ENCODE measurements around the gene HLF. TPM values are rescaled to one million over a fixed set of nuclear protein-coding genes. Genes with fewer than 3 reads are reported as not detected.

Gene HLF, protein sequence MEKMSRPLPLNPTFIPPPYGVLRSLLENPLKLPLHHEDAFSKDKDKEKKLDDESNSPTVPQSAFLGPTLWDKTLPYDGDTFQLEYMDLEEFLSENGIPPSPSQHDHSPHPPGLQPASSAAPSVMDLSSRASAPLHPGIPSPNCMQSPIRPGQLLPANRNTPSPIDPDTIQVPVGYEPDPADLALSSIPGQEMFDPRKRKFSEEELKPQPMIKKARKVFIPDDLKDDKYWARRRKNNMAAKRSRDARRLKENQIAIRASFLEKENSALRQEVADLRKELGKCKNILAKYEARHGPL
- polyA plus RNA-seq (ENCODE audit: insufficient read length in 4 of 4): 1 to 10 TPM; 5.9 to 7.5 (median 6.1) TPM

DNA sequence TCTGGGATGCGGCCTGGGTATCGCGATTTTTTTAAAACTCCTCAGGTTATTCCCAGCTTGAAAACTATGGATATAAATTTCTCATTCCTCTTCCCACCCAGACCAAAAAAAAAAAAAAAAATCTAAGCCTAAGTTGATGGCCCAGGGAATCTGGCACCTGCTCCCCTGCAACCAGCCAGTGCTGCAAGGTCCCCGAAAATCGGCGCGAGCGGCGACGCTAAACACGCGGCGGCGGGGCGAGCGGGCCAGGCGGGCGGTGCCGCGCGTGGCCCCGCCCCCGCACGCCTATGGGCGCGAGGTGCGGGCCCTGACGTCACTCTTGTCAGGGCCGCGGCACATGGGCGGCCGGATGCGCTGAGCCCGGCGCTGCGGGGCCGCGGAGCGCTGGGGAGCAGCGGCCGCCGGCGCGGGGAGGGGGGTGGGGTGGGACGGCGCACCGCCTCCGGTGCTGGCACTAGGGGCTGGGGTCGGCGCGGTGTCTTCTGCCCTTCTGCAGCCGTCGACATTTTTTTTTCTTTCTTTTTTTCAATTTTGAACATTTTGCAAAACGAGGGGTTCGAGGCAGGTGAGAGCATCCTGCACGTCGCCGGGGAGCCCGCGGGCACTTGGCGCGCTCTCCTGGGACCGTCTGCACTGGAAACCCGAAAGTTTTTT lies at the start of gene HLF:
Gene HLF (plus strand): TSS at position 316 of the 654 bp plus-strand sequence. CDS start 525 bp downstream, outside the sequence.
- peak in 3 of 4 donors; percentile 62 to 68 (median 66) for DNase-seq (ENCODE audit: low read depth in 4 of 4, low spot score in 3 of 4)

DNA sequence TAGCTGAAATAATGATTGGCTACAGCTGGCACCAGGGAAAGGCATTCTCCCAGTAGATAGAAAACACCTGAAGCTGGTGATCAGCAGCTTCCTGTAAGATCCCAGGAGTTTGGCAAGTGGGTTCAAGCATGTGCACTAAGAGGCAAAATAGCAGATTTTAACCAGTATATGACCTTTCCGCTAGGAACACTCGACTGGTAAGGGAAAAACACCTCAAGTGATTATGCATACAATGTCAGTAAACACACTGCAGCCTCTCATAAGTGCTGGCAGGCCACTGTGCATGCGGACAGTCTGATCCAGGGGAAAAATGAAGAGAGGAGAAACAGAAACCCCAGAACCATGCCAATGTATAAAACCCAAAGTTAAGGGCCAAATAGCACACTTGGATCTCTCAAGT lies 49.0 kb upstream of the HLF start:
- no peak for DNase-seq (ENCODE audit: low read depth in 4 of 4, low spot score in 3 of 4)

DNA sequence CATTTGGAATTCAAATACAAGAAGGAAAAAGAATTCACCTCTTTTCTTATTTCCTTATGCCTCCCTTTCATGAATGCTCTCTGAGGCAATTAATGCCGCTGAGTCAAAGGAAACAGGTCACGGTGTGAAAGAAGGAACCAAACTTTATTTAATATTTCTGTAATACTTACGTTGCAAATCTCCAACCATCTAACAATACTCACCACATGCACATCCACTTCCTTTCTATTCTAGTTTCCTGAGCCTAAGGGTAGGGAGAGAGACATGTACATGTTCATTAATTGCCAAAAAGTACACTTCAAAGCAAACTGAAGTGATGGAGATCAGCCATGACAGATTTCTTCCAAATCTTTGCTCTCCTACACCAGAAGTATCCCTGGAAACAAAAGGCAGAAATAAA lies 47.9 kb upstream of the HLF start:
- DNase-seq (ENCODE audit: low read depth in 4 of 4, low spot score in 3 of 4): no peak

DNA sequence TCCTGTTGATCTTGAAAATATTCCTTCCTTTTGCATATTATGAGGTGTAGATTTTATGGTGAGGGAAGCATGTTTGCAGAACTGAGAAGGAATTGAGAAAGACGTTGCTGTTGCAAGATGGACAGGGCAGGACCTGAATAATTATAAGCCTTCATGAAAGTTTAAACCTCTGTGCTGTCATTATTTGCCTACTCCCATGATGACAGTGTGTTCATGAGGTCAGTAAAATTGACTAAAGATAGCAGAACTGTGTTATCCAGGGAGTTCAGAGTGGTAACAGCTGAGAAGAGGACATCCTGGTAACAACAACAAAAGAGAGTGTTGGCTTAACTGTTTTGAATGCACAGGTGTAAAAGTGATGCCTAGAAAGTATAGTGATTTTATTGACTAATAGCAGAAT lies 45.3 kb upstream of the HLF start:
- DNase-seq (ENCODE audit: low read depth in 4 of 4, low spot score in 3 of 4): no peak

DNA sequence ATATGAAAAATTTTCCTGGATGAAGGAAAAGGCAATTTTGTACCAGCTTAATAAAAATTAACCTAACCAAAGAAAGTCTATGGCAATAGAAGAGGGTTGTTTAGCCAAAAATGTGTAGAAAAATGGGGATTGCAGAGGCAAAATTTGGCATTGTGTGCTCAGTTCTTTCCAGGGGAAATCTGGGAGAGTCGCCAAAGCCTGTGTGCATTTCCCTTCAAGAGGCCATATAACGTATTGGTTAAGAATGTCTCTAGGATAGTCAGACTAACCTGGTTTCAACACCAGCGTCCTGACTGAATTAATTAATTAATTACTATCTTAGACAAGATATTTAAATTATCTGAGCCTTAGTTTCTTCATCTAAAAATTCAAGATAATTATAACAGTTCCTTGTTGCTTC lies 44.8 kb upstream of the HLF start:
- DNase-seq (ENCODE audit: low read depth in 4 of 4, low spot score in 3 of 4): no peak

DNA sequence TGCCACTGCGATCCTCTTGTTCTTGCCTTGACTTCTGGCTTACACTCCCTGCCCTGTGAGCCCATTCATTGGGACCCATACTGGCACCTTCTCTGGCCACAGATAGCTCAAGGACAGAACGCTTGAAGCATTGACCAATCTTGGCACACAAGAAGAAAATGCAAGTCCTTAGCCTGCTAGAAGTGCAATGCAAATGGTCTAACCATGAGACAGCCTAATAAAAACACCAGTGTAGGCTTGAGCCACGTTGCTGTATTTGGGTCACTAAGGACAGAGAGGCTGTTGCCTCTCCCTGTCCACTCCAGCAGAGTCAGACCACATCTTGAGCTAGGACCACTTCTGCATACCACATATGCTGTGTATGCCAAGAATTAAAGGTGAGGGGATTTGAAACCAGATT lies 41.2 kb upstream of the HLF start:
- DNase-seq (ENCODE audit: low read depth in 4 of 4, low spot score in 3 of 4): no peak

DNA sequence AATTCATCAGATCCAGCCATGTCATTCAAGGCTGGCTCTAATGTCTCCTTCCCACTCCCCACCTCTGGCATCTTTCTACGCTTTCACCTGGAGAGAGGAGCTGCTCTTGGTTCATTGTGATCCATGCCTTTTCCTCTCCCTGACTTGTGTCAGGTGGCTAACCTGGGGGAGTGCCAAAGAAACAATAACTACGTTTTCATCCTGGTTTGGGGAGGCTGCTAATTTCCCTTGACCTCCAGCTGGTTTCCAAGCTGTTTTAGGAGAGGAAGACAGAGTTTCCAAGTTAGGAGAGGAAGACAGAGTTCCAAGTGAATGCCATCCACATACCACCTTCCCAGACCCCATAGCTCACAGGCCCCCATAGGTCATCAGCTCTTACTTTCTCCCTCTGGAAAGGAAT lies 40.0 kb upstream of the HLF start:
- no peak for DNase-seq (ENCODE audit: low read depth in 4 of 4, low spot score in 3 of 4)

DNA sequence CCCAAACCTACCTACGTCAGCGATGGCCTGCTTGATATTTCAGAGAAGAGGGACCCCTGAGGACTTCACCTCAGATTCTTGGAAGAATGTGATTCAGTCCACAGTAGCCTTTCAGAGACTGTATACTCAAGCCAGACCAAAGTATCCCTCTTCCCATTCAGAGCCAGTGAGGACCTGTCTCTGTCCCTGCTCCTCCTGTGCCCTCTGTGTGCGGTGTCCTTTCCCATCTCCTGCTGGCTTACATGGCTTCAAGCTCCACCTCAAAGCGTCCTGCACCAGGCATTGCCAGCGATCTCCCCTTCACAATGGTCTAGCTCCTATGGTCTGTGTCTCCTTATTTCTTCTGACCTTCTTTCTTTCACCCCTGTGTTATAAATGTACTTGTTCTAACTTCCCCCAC lies 39.5 kb upstream of the HLF start:
- DNase-seq (ENCODE audit: low read depth in 4 of 4, low spot score in 3 of 4): no peak

DNA sequence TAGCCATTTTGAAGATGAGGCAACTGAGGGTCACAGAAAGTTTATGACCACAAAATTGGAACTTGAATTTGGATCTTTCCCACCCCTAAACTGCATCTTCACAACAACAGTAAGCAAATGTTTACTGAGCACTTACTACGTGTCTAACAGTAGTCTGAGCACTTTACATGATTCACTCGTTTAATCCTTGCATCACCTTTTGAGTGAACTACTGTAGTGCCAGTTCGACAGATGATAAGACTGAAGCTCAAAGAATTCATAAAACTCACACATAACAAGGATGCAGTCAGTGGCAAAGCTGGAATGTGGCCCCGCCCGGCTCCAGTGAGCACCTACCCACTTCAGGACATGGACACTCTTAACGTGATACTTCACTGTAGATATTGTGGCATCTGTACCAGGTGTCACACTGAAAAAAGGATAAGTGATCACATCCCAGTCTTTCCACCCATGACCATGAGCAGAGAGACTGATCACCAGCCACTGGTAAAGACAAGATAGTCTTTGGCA lies 36.0 kb upstream of the HLF start:
- DNase-seq (ENCODE audit: low read depth in 4 of 4, low spot score in 3 of 4): no peak

DNA sequence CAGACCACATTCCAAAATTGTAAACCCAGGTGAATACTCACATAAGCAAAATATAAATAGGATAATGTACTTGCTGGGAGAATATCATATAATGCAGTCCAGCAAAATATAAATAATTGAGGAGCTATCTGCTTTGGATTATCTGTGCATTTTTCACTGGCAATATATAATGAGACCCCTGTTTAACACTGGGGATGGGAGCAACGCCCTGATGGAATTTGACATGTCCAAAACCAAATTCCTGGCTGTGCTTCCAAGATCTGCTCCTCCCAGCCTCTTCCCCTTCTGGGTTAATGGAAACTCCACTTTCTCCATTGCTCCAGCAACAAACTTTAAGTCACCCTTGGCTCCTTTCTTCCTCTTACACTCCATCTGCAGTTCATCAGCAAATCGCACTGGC lies 35.5 kb upstream of the HLF start:
- DNase-seq (ENCODE audit: low read depth in 4 of 4, low spot score in 3 of 4): no peak

DNA sequence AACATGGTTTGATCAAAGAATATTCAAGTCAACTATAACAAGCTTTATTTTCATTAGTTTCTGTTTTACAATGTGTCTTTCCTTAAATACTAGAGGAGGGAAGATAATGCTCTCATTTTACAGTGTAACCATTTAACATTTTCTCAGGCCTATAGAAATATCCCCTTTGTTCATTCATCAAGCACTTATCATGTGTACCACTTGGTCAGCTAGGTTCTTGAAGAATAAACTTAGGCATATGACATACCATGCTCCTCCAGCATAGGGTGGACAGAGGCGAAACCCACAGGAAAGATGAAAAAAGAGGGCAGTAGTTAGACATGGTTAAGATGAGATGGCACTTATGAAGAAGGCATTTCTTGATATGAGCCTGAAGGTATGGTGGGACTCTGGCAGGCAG lies 34.0 kb upstream of the HLF start:
- DNase-seq (ENCODE audit: low read depth in 4 of 4, low spot score in 3 of 4): no peak

DNA sequence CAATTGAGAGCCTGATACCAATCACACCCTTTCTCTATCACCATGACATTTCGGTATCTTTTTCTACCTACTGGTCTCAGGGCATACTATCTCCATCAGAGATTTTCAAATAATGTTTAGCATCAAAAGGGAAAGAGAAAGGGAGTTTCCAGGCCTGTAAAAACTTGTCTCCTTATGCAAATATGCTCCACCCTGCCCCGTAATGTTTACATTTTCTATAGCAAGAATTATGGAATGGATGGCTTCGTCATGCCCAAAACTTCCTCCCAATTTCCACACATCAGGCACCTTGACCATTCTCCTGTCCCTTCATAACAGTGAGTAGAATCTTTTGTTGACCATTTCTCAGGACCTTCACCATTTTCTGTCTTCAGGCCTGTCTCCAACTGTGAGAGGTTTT lies 30.9 kb upstream of the HLF start:
- DNase-seq (ENCODE audit: low read depth in 4 of 4, low spot score in 3 of 4): no peak

DNA sequence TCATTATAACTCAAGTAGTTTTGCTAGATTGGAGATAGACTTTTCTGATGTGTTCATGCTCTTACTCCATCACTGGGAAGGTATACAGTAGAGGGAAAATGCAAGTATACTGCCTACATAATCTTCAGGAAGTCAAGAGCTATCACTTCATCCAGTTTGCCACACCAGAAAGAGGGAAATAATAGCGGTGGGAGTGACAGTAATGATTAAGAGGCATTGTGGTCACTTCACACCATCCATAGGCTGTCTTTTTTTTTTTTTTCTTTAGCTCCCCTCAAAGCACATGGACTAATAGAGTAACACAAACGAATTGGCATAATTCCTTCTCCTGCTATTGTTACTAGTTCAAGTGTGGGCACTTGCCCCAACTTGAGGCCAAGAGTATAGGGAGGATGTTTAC lies 28.4 kb upstream of the HLF start:
- no peak for DNase-seq (ENCODE audit: low read depth in 4 of 4, low spot score in 3 of 4)

DNA sequence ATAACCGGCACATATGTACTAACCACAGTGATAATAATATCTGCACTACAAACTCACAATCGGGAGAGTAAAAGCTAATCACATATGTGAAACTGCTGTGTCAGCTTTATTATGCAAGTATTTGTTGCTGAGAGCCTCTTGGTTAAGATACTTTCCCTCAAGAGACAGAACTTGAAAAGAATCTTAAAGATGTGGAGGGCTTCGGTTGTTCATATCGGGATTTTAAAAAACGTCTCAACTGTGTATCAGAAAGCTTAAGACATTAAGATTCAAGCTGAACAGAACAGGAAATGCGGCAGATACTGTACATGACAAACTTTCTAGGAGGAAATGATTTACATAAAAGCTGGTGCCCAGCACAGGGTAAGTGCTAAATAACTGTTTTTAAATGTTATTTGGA lies 27.5 kb upstream of the HLF start:
- no peak for DNase-seq (ENCODE audit: low read depth in 4 of 4, low spot score in 3 of 4)

DNA sequence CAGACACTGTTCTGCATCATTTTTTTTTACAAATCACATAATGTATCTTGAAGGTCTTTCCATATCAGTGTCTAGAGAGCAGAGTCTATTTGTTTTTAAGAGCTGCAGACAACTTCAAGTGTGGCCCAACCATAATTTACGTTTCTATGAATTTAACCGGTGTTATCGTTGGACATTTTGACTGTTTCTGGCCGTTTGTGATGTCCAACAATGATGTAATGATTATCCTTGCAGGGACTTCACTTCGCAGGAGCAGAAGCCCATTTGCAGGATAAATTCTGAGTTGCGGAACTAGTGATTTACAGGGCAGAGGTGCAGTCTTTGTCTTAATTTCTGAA lies 26.9 kb upstream of the HLF start:
- DNase-seq (ENCODE audit: low read depth in 4 of 4, low spot score in 3 of 4): peak in 1 of 4 donors; percentile 3

DNA sequence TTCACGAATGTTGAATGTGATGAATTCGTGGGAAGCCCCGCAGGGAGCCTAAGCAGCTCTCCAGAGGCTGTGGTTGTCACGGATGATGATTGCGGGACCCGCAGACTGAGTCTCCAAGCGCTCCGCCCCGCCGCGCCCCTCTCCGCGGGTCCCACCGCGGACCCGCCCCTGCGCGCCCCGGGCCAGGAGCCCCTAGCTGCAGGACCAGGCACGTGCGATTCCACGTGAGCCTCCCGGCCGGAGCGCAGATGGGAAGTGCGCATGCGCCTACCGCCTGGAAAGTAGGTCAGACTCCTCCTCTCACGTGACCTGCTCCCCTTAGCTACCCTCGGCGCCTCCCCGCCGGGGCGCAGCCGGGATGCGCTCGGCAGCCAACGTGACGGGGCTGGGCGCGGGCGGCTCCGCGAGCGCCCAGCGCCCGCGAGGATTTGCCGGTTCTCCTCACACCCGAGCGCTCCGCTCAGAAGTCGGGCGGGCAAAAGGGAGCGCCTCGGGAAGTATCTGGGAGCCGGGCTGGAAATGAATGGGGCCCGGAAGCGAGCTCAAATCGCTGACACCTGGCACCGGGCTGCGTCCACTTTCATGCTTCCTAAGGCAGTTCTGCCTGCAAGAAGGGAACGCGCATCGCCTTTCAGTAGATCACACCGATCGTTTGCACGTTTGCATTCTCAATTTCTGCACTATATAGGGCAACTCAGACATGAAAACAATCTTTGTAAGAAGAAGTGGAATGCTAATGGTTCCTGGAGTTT lies 26.4 kb upstream of the HLF start:
- DNase-seq (ENCODE audit: low read depth in 4 of 4, low spot score in 3 of 4): peak; percentile 86 to 91 (median 88)

DNA sequence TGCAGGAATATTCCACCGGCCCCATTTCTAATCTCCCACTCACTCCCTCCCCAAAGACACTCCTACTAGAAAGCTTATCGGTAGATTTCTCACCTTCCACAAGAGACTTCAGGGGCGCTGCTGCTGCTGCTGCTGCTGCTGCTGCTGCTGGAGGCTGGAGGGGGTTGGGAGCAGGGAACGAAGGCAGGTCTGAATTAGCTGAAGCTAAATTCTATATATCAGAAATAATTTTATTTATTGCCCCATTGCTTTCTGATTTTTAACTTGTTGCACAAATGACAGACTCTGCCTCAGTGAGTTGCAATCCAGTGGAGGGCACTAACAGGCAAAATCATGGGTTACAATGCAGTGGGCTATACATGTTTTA lies 25.8 kb upstream of the HLF start:
- DNase-seq (ENCODE audit: low read depth in 4 of 4, low spot score in 3 of 4): peak in 2 of 4 donors; percentile 4 to 12

DNA sequence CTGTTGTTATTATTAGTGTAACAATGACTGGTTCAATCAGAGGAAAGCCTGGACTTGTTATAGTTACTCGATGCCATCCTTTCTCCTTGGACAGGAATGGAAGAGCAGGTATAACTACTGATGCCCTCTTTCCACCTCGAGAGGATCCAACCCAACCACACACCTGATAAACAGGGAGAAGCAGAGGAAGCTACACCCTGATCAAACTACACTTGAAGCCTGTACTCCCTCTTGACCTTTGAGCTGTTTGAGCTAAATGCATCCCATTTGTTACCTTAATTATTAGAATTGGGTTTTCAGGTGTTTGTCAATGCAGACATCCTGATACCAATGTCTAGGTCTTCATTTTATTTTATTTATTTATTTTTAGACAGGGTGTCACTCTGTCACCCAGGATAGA lies 23.7 kb upstream of the HLF start:
- no peak for DNase-seq (ENCODE audit: low read depth in 4 of 4, low spot score in 3 of 4)

DNA sequence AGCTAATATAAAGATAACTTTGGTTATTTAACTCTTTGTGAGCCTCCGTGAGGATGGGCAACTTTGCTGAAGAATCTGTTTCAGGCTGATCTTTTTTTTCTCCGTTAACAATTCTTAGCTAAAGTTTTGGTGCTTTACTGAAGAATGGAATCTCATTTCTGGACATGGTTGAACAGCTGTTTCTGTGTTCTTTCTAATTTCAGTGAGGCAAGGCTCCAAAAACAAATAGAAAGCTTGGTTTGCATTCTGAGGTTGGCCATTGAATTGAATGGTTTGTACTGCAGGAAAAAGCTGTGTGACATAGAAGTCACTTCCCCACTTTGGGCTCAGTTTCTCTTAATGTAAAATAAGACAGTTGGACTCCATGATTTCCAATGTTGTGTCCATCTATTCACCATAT lies 22.3 kb upstream of the HLF start:
- no peak for DNase-seq (ENCODE audit: low read depth in 4 of 4, low spot score in 3 of 4)

DNA sequence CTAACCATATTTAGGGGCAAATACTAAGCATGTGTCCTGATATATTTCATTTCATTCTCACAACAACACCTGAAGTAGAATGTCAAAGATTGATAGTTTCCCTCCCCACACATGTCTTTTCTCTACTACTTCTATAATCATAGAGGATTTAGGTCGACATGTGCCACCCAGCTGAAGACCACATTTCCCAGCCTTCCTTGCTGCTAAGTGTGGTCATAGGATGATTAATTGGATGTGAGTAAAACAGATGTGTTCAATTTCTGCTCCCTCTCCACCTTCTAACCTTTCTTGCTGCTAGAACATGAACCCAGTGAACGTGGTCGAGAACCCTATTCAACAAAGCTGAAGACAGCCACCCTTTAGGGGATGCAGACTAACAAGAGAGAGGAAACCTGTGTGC lies 18.8 kb upstream of the HLF start:
- no peak for DNase-seq (ENCODE audit: low read depth in 4 of 4, low spot score in 3 of 4)

DNA sequence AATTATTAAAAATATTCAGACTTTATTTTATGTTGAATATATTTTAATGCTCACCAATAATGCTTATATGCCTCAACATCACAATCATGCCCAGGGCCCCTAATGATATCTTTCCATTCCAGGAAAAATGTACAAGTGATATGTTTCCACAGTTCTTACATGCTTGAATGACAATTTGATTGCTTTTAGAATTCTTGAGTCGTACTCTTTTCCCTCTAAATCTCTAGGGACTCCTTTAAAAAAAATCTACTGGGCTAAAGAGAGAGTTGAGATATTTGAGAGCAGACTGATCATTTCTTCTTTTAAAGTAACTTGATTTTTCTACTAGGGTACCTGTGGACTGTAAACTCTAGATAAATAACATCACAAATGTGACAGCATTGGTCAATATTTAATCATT lies 18.2 kb upstream of the HLF start:
- DNase-seq (ENCODE audit: low read depth in 4 of 4, low spot score in 3 of 4): no peak

DNA sequence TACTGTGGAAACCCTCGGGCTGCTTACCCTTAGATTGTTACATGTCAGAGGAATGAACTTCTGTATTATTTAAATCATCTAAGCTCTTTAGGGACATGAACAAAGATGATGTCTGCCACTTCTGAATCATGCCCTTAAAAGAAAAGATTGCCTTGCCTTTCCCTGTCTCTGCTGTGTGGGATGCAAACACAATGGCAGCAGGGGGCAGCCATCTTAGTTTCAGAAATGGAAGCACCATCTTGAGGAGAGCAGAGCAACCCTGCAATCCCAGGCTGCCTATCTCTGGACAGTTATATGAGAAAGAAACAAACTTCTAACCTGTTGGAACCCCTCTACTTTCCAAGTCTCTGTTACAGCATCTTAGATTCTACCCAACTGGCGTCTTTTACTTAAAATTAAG lies 16.7 kb upstream of the HLF start:
- DNase-seq (ENCODE audit: low read depth in 4 of 4, low spot score in 3 of 4): no peak
